OCI-LY1 (cell line): ENCODE data around the gene TFRC.
"Not testable (repeated sequence)": the region's sequence is repeated elsewhere in the genome, so short reads cannot be mapped to it uniquely, and the experiment has no call there.

Experiments used
- H2AFZ ChIP-seq: fragments of 200-600 bp; sonication (generic), shearing (Covaris generic); 2 replicates; pipeline ENCODE4 v1.6.0; 2014; ENCODE audit warnings: antibody characterized with exemption, mild to moderate bottlenecking, low read length
- H3F3A ChIP-seq: fragments of 200-600 bp; sonication (generic), shearing (Covaris generic); 2 replicates; pipeline ENCODE4 v1.6.0; 2014; ENCODE audit warnings: mild to moderate bottlenecking, antibody characterized with exemption, low read length, moderate library complexity; ENCODE audit not compliant: insufficient read depth
- H3K27ac ChIP-seq: fragments of 200-600 bp; sonication (generic); 2 replicates; pipeline ENCODE4 v1.5.1; 2014; ENCODE audit warnings: low read length, mixed run types, mild to moderate bottlenecking, low read depth; ENCODE audit not compliant: poor library complexity, severe bottlenecking
- H3K27me3 ChIP-seq: fragments of 200-600 bp; sonication (generic); 2 replicates; pipeline ENCODE4 v1.6.0; 2014; ENCODE audit warnings: antibody characterized with exemption, mild to moderate bottlenecking, low read length, moderate library complexity; ENCODE audit not compliant: insufficient read depth
- H3K36me3 ChIP-seq: fragments of 200-600 bp; sonication (generic); 2 replicates; pipeline ENCODE4 v1.6.1; 2014; ENCODE audit warnings: mild to moderate bottlenecking, antibody characterized with exemption, low read length, moderate library complexity, mixed read lengths; ENCODE audit not compliant: insufficient read depth
- H3K4me1 ChIP-seq: fragments of 200-600 bp; sonication (generic); 2 replicates; pipeline ENCODE4 v1.5.1; 2014; ENCODE audit warnings: mild to moderate bottlenecking, low read length, moderate library complexity; ENCODE audit not compliant: insufficient read depth, severe bottlenecking
- H3K4me2 ChIP-seq: fragments of 200-600 bp; sonication (generic), shearing (Covaris generic); 2 replicates; pipeline ENCODE4 v1.6.1; 2014; ENCODE audit warnings: low read length
- H3K4me3 ChIP-seq: fragments of 200-600 bp; sonication (generic); 2 replicates; pipeline ENCODE4 v1.5.1; 2014; ENCODE audit warnings: low read length, low read depth, mild to moderate bottlenecking, mixed read lengths; ENCODE audit not compliant: poor library complexity, severe bottlenecking
- H3K79me2 ChIP-seq: fragments of 200-600 bp; shearing (Covaris generic); 2 replicates; pipeline ENCODE4 v1.6.1; 2016; ENCODE audit warnings: mixed run types, low read length, mixed read lengths; ENCODE audit not compliant: insufficient read depth
- H3K9ac ChIP-seq: fragments of 200-600 bp; sonication (generic), shearing (Covaris generic); 2 replicates; pipeline ENCODE4 v1.6.1; 2014; ENCODE audit warnings: mild to moderate bottlenecking, low read length, mixed read lengths
- H3K9me2 ChIP-seq: fragments of 200-600 bp; sonication (generic), shearing (Covaris generic); 2 replicates; pipeline ENCODE4 v1.6.1; 2014; ENCODE audit warnings: low read depth, mild to moderate bottlenecking, low read length, mixed read lengths
- H3K9me3 ChIP-seq: fragments of 200-600 bp; shearing (Covaris generic); 2 replicates; pipeline ENCODE4 v1.6.1; 2014; ENCODE audit warnings: low read length, mixed read lengths
- H4K20me1 ChIP-seq: fragments of 200-600 bp; sonication (generic), shearing (Covaris generic); 2 replicates; pipeline ENCODE4 v1.6.0; 2016; ENCODE audit warnings: mild to moderate bottlenecking, low read length; ENCODE audit not compliant: insufficient read depth
- CTCF ChIP-seq: fragments of 200-600 bp; sonication (generic), shearing (Covaris generic); IDR thresholded peaks from 2 replicates; pipeline ENCODE4 v1.5.1; 2017; ENCODE audit warnings: mild to moderate bottlenecking, antibody characterized with exemption, low read length, moderate library complexity, mixed read lengths
- EZH2 ChIP-seq: fragments of 200-600 bp; sonication (generic), shearing (Covaris generic); IDR thresholded peaks from 2 replicates; pipeline ENCODE4 v1.8.0; 2017; ENCODE audit warnings: borderline replicate concordance, mixed run types, mild to moderate bottlenecking, antibody characterized with exemption, low read length, moderate library complexity, mixed read lengths

Gene TFRC

GRCh38 chr3:196023947-196024346, 57.9 kb downstream of the TFRC start:
- H3F3A ChIP-seq = no peaks in the 10 kb centered on the region
- H3K27ac ChIP-seq = no peak overlapping the region
- H3K79me2 ChIP-seq = no peaks in the 10 kb centered on the region
- no peaks in the 10 kb centered on the region for H3K9me2 ChIP-seq
- H3K9me3 ChIP-seq = no peaks in the 10 kb centered on the region
- H4K20me1 ChIP-seq = no peaks in the 10 kb centered on the region
- H3K4me1 ChIP-seq = no peaks in the 10 kb centered on the region
- no peaks in the 10 kb centered on the region; the same call in 1 of the 2 replicates for H3K27me3 ChIP-seq
- H2AFZ ChIP-seq = no peak overlapping the region
- H3K4me2 ChIP-seq = no peak overlapping the region
- no peaks in the 10 kb centered on the region for H3K36me3 ChIP-seq
- H3K4me3 ChIP-seq = no peak overlapping the region
- TF ChIP-seq EZH2 (no peak), CTCF (no peak)
- no peak overlapping the region for H3K9ac ChIP-seq

- not testable (repeated sequence) for H3K9me2 ChIP-seq, H3K9me3 ChIP-seq, H3K4me1 ChIP-seq, H3K36me3 ChIP-seq, H3K4me2 ChIP-seq, H3K9ac ChIP-seq, H3K4me3 ChIP-seq, H3K27ac ChIP-seq, H3K79me2 ChIP-seq, H3F3A ChIP-seq, H2AFZ ChIP-seq, H4K20me1 ChIP-seq, H3K27me3 ChIP-seq
Observed at GRCh38 chr3:196022499-196022878, 59.4 kb downstream of the TFRC start.

GRCh38 chr3:196020373-196020772, 61.5 kb downstream of the TFRC start:
- Histone ChIP-seq H3K27me3 (no peaks in the 10 kb centered on the region; the same call in 1 of the 2 replicates), H3K4me3 (no peak overlapping the region), H3K9me3 (no peaks in the 10 kb centered on the region), H3K4me1 (no peaks in the 10 kb centered on the region), H3K36me3 (no peaks in the 10 kb centered on the region), H3K27ac (no peak overlapping the region), H3K9ac (no peak overlapping the region), H3K79me2 (no peaks in the 10 kb centered on the region), H3K9me2 (no peaks in the 10 kb centered on the region), H3K4me2 (no peak overlapping the region), H3F3A (no peaks in the 10 kb centered on the region), H4K20me1 (no peaks in the 10 kb centered on the region), H2AFZ (no peak overlapping the region)
- TF ChIP-seq CTCF (no peak), EZH2 (no peak)

GRCh38 chr3:196019576-196019975, 62.3 kb downstream of the TFRC start:
- H3K27me3 ChIP-seq, H3F3A ChIP-seq, H2AFZ ChIP-seq, H3K4me3 ChIP-seq, H3K9ac ChIP-seq, H3K4me2 ChIP-seq, H3K9me2 ChIP-seq, H3K4me1 ChIP-seq, H3K9me3 ChIP-seq, H4K20me1 ChIP-seq, H3K79me2 ChIP-seq, H3K36me3 ChIP-seq, H3K27ac ChIP-seq: not testable (repeated sequence)

GRCh38 chr3:196018159-196018558, 63.7 kb downstream of the TFRC start:
- not testable (repeated sequence) for H3K79me2 ChIP-seq, H3K4me1 ChIP-seq, H4K20me1 ChIP-seq, H3K9me2 ChIP-seq, H3K9me3 ChIP-seq, H3K4me2 ChIP-seq, H3K9ac ChIP-seq, H3K36me3 ChIP-seq, H3K27ac ChIP-seq, H3K4me3 ChIP-seq, H3K27me3 ChIP-seq, H3F3A ChIP-seq, H2AFZ ChIP-seq
